ENCODE data around the gene ADORA2A. TPM values are rescaled to one million over a fixed set of nuclear protein-coding genes. Genes with fewer than 3 reads are reported as not detected.

ADORA2A gene
- polyA plus RNA-seq, 1 donor: 10.9 TPM

DNA sequence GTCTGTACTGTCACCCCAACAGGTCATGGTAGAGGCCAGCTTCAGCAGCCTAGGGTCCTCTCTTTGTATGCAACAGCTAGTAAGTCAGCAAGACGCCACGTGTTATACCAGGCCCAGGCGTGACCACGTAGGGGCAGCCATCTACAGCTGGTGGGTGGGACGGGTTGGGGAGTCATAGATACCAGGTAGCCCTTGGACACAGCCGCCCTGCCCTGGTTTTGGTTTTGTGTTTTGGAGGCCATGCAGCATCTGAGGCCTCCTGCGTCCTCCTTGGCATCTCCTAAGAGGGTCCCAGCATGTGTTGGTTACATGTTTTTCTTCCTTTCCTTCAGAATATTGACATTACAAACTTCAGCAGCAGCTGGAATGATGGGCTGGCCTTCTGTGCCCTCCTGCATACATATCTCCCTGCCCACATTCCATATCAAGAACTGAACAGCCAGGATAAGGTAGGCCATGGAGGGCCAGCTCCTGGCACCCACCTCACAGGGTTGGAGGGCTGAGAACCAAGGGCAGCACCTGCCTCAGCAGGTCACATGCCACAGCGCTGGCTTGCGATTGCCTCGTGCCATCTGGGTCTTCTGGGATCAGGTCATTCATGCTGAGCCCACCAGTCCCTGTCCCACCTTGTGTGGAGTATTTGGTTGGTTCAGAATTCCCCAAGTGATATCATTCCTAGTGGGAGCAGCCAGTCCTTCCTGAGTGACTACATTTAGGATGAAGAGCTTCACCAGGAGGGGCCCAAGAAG is 16.0 kb upstream of the ADORA2A start:
- Histone ChIP-seq H3K27me3 (ENCODE audit: control insufficient read depth, insufficient read depth, low read length) (no peaks in the 10 kb centered on the region), H3K9me3 (ENCODE audit: control insufficient read depth, low read depth, low read length) (no peaks in the 10 kb centered on the region), H3K4me3 (ENCODE audit: low read length) (no peak overlapping the region), H3K36me3 (ENCODE audit: control insufficient read depth, insufficient read depth, low read length) (peaks cover 74% of the 10 kb centered on the region), H3K27ac (ENCODE audit: low read length) (no peak overlapping the region), H3K4me1 (ENCODE audit: control insufficient read depth, insufficient read depth, low read length) (no peaks in the 10 kb centered on the region)
- no CpG with 5 or more reads among the region's 10 CpGs for WGBS (ENCODE audit: insufficient coverage, low lambda C conversion rate)
- DNase-seq: no peak

DNA sequence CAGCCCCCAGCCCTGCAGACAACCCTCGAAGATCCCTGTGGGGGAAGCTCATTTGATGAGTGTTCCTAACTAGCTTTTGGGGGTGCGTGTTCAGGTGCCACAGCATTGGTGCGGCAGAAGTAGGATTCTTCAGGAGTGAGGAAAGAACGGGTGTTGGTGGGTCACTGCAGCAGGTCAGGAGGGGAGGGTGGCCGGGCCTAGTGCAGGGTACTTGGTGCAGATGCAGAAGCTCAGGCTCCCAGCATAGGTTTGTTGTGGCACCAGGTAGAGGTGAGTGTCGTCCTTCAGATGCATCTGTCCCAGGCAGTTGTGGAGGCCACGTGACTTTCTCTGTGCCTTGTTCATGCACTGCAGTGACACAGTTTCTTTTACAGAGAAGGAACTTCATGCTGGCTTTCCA is 15.1 kb upstream of the ADORA2A start:
- Histone ChIP-seq H3K9me3 (ENCODE audit: control insufficient read depth, low read depth, low read length) (no peaks in the 10 kb centered on the region), H3K27me3 (ENCODE audit: control insufficient read depth, insufficient read depth, low read length) (no peaks in the 10 kb centered on the region), H3K36me3 (ENCODE audit: control insufficient read depth, insufficient read depth, low read length) (peaks cover 74% of the 10 kb centered on the region), H3K4me3 (ENCODE audit: low read length) (no peak overlapping the region), H3K4me1 (ENCODE audit: control insufficient read depth, insufficient read depth, low read length) (no peaks in the 10 kb centered on the region), H3K27ac (ENCODE audit: low read length) (no peak overlapping the region)
- no peak for DNase-seq
- WGBS (ENCODE audit: insufficient coverage, low lambda C conversion rate): 100% methylated on average over 1 of the region's 7 CpGs

DNA sequence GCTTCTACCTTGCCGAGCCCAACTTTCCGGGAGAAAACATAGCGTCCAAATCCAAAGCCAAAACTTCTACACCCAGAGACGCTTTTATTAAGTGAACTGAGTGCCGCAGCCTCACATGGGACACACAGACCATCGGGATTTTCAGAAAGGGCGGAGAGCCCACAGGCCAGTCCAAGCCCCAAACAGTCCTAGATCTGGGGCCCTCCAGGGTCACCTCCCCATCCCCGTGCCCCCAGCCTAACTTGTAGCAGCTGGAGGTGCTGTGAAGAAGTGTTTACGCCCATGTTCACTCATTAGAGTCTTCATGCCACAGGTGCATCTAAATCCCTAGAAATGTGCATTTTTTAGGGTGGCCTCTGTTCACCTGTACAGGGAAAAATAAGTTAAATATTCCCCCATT is 14.1 kb upstream of the ADORA2A start:
- H3K4me1 ChIP-seq (ENCODE audit: control insufficient read depth, insufficient read depth, low read length): no peaks in the 10 kb centered on the region
- H3K27ac ChIP-seq (ENCODE audit: low read length): no peak overlapping the region
- DNase-seq: no peak
- H3K9me3 ChIP-seq (ENCODE audit: control insufficient read depth, low read depth, low read length): no peaks in the 10 kb centered on the region
- 80% methylated on average over 1 of the region's 9 CpGs for WGBS (ENCODE audit: insufficient coverage, low lambda C conversion rate)
- no peak overlapping the region for H3K4me3 ChIP-seq (ENCODE audit: low read length)
- H3K27me3 ChIP-seq (ENCODE audit: control insufficient read depth, insufficient read depth, low read length): no peaks in the 10 kb centered on the region
- peaks cover 72% of the 10 kb centered on the region for H3K36me3 ChIP-seq (ENCODE audit: control insufficient read depth, insufficient read depth, low read length)

DNA sequence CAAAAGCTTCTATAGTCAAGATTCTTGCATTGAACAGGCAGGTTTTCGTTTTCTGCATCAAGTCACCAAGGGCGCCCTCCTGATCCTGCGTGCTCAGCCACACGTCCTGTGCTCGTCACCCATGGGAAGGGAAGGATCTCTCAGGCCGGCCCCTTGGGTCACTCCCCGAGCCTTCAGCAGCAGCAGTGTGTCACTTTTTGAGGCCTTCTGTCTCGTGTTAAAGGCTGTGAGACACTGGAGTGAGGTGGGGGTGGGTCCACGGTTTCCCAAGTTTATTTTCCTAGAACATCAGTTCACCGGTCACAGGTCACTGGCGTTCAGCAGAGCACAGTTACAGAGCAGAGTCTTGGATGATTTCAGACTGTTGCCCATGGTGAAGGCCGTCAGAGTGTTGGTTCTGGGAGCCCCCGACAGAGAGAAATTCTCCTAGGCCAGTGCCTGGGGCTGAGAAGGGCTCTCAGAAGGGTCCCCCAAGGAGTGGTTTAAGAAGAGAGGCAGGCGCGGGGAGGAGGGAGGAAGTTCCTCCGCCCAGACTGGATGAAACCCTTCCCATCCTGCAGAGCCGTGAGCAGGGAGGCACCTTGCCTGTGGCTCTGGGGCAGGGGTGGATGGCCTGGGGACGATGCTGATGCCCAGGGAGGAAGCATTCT is 13.5 kb upstream of the ADORA2A start:
- no CpG with 5 or more reads among the region's 18 CpGs for WGBS (ENCODE audit: insufficient coverage, low lambda C conversion rate)
- DNase-seq: no peak
- H3K4me1 ChIP-seq (ENCODE audit: control insufficient read depth, insufficient read depth, low read length): no peaks in the 10 kb centered on the region
- H3K36me3 ChIP-seq (ENCODE audit: control insufficient read depth, insufficient read depth, low read length): peaks cover 70% of the 10 kb centered on the region
- H3K27me3 ChIP-seq (ENCODE audit: control insufficient read depth, insufficient read depth, low read length): no peaks in the 10 kb centered on the region
- no peak overlapping the region for H3K4me3 ChIP-seq (ENCODE audit: low read length)
- no peak overlapping the region for H3K27ac ChIP-seq (ENCODE audit: low read length)
- no peaks in the 10 kb centered on the region for H3K9me3 ChIP-seq (ENCODE audit: control insufficient read depth, low read depth, low read length)

DNA sequence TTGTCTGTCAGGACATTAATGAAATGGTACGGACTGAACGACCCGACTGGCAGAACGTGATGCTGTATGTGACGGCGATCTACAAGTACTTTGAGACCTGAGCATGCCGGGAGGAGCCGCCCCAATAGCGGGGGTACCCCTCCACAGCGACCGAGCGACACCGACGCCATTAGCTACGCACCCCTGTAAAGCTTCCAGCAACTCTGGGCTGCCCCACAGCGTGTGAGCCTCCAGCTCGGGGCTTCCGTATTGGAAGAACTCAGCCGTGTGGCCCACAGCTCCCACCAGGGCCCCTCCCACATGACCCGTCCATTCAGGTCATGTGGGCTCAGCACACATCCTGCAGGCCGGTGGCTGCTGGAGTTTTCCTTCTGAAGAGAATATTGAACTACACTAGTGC is 12.9 kb upstream of the ADORA2A start:
- Histone ChIP-seq H3K36me3 (ENCODE audit: control insufficient read depth, insufficient read depth, low read length) (peaks cover 70% of the 10 kb centered on the region), H3K9me3 (ENCODE audit: control insufficient read depth, low read depth, low read length) (no peaks in the 10 kb centered on the region), H3K27me3 (ENCODE audit: control insufficient read depth, insufficient read depth, low read length) (no peaks in the 10 kb centered on the region), H3K27ac (ENCODE audit: low read length) (no peak overlapping the region), H3K4me1 (ENCODE audit: control insufficient read depth, insufficient read depth, low read length) (no peaks in the 10 kb centered on the region), H3K4me3 (ENCODE audit: low read length) (no peak overlapping the region)
- DNase-seq: no peak
- WGBS (ENCODE audit: insufficient coverage, low lambda C conversion rate): no CpG with 5 or more reads among the region's 21 CpGs

DNA sequence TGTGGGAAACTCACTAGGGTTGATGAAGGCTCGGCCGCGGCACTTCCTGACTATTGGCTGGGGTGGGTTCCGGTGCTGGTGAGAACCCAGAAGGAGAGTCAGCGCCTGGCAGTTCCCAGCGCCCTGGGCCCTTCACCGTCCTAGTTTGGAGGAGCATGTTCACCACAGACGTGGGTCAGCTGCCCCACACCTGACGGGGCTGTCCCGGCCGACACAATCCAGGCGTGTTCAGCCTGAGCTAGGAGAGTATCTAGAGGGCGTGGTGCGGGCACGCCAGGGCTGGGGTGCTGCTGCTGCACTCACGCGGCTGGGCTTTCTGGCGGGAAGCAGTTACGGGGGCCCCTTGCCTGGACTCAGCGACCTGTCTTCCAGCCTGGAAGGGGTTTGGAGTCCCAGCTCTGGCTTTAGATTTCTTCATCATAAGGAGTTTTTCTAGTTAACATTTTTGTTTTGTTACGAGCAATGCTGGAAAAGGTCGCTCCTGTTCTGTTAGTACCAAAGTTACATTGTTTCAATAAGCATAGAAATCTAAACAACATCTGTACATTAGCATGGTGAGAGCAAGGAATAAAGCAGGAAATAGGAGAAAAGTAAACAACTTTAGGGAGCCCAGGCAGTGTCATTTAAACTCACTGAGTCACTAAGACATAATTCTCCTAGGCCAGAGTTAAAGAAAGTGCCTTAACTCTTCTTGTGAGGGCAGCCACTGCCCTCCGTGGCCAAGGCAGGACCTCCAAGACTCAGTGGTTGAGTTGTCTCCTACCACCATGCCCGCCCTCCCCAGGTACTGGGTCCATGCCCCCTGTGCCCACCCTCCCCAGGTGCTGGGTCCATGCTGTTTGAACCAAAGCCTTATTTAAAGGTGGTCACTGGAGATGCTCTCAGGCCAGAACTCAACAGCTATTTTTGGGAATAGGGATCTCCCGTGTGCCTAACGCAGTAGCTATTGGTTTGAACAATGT is 12.1 kb upstream of the ADORA2A start:
- no peak overlapping the region for H3K27ac ChIP-seq (ENCODE audit: low read length)
- no peaks in the 10 kb centered on the region for H3K9me3 ChIP-seq (ENCODE audit: control insufficient read depth, low read depth, low read length)
- H3K27me3 ChIP-seq (ENCODE audit: control insufficient read depth, insufficient read depth, low read length): no peaks in the 10 kb centered on the region
- no CpG with 5 or more reads among the region's 26 CpGs for WGBS (ENCODE audit: insufficient coverage, low lambda C conversion rate)
- peaks cover 1% of the 10 kb centered on the region for H3K4me1 ChIP-seq (ENCODE audit: control insufficient read depth, insufficient read depth, low read length)
- DNase-seq: no peak
- H3K4me3 ChIP-seq (ENCODE audit: low read length): no peak overlapping the region
- peaks cover 70% of the 10 kb centered on the region for H3K36me3 ChIP-seq (ENCODE audit: control insufficient read depth, insufficient read depth, low read length)

DNA sequence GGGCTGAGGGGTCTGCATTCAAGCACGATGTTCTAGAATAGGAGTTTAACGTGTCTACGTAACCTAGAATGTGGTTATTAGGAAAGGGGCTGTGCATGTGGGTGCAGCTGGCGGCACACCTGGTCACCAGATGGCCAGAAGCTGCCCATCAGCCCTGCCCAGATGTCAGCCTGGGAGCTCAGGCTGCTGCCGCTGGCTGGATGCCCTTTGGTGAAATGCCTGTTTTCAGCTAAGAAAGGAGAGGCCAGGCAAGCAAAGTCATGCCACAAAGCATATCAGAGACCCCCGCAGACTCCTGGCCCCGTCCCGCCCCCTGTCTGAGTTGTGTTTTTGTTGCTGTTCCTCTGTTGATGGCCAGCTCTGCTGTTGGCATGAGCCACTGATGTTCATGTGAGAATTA is 11.3 kb upstream of the ADORA2A start:
- H3K9me3 ChIP-seq (ENCODE audit: control insufficient read depth, low read depth, low read length): no peaks in the 10 kb centered on the region
- peaks cover 3% of the 10 kb centered on the region for H3K4me1 ChIP-seq (ENCODE audit: control insufficient read depth, insufficient read depth, low read length)
- WGBS (ENCODE audit: insufficient coverage, low lambda C conversion rate): no CpG with 5 or more reads among the region's 8 CpGs
- DNase-seq: no peak
- no peaks in the 10 kb centered on the region for H3K27me3 ChIP-seq (ENCODE audit: control insufficient read depth, insufficient read depth, low read length)
- no peak overlapping the region for H3K27ac ChIP-seq (ENCODE audit: low read length)
- no peak overlapping the region for H3K4me3 ChIP-seq (ENCODE audit: low read length)
- peaks cover 66% of the 10 kb centered on the region for H3K36me3 ChIP-seq (ENCODE audit: control insufficient read depth, insufficient read depth, low read length)

DNA sequence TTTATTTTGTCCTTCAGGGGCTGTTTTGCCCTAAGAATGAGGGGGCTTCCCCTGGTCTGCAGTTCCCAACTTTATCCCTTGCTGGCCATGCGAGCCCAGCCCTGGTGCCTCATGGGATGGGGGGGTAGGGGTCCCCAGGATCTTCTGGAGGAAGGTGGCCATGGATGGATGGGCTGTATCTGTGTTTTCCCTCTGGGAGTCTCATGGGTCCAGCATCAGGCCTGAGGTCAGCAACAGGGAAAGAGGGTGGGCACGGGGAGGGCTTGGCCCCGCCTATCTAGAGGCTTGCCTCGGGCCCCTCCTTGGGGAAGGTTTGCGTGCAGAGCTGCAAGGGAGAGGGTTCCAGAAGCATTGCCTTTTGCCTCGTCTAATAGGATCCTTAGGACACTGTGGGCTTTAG is 10.8 kb upstream of the ADORA2A start:
- WGBS (ENCODE audit: insufficient coverage, low lambda C conversion rate): no CpG with 5 or more reads among the region's 6 CpGs
- Histone ChIP-seq H3K4me1 (ENCODE audit: control insufficient read depth, insufficient read depth, low read length) (peaks cover 3% of the 10 kb centered on the region), H3K4me3 (ENCODE audit: low read length) (no peak overlapping the region), H3K27me3 (ENCODE audit: control insufficient read depth, insufficient read depth, low read length) (no peaks in the 10 kb centered on the region), H3K9me3 (ENCODE audit: control insufficient read depth, low read depth, low read length) (no peaks in the 10 kb centered on the region), H3K36me3 (ENCODE audit: control insufficient read depth, insufficient read depth, low read length) (peaks cover 61% of the 10 kb centered on the region), H3K27ac (ENCODE audit: low read length) (no peak overlapping the region)
- no peak for DNase-seq

DNA sequence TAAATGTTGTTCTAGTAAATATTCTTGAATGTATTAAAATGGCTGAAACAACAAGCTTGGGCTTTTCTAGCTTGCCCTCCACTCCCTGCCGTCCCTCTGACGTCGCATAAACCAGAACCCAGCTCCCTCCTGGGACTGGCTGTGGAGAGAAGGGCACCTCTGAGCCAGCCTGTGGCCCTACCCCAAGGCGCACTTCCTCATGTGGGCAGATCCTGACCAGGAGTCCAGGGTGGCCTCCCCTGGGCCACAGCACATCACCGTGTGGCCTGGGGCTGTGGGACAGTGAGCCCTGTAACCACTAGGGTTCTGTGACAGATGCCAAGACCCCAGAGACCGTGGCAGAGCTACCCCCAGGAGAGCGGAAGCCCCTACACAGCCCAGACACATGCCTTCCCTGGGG is 10.2 kb upstream of the ADORA2A start:
- no peak for DNase-seq
- no peak overlapping the region for H3K4me3 ChIP-seq (ENCODE audit: low read length)
- no peaks in the 10 kb centered on the region for H3K9me3 ChIP-seq (ENCODE audit: control insufficient read depth, low read depth, low read length)
- no peaks in the 10 kb centered on the region for H3K27me3 ChIP-seq (ENCODE audit: control insufficient read depth, insufficient read depth, low read length)
- peaks cover 3% of the 10 kb centered on the region for H3K4me1 ChIP-seq (ENCODE audit: control insufficient read depth, insufficient read depth, low read length)
- WGBS (ENCODE audit: insufficient coverage, low lambda C conversion rate): no CpG with 5 or more reads among the region's 7 CpGs
- H3K36me3 ChIP-seq (ENCODE audit: control insufficient read depth, insufficient read depth, low read length): peaks cover 55% of the 10 kb centered on the region
- H3K27ac ChIP-seq (ENCODE audit: low read length): no peak overlapping the region

DNA sequence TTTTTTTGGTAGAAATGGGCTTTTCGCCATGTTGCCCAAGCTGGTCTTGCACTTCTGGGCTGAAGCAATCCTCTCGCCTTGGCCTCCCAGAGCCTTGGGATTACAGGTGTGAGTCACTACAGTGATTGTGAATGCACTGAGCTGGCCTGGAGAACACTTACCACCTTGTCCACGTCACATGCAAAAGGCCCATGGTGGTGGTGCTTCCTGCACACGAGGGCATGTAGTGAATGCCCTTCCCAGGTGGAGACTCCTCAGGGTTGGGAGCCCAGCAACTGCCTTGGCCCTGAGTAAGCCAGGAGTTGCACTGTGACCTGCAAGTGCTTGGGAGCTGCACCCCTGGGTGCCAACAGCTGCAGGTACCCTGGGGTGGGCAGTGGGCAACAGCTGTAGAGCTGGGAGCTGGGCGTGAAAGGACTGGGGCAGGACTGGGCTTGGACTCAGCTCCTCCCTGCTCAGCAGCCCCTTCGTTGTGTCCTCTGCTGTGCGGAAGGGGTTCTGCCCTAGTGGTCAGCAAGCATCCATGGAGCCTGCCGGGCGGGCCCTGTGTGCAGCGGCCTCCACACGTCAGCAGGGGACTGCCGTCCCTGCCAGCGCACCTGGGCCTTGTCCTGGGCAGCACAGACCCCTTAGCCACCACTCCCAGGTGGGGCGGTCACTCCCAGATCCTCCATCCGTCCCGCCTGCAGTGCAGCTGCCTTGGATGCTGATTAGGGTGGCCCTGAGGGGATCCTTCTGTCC is 9.3 kb upstream of the ADORA2A start:
- WGBS (ENCODE audit: insufficient coverage, low lambda C conversion rate): no CpG with 5 or more reads among the region's 16 CpGs
- Histone ChIP-seq H3K4me3 (ENCODE audit: low read length) (no peak overlapping the region), H3K9me3 (ENCODE audit: control insufficient read depth, low read depth, low read length) (no peaks in the 10 kb centered on the region), H3K27me3 (ENCODE audit: control insufficient read depth, insufficient read depth, low read length) (no peaks in the 10 kb centered on the region), H3K4me1 (ENCODE audit: control insufficient read depth, insufficient read depth, low read length) (peaks cover 3% of the 10 kb centered on the region), H3K27ac (ENCODE audit: low read length) (no peak overlapping the region), H3K36me3 (ENCODE audit: control insufficient read depth, insufficient read depth, low read length) (peaks cover 48% of the 10 kb centered on the region)
- DNase-seq: no peak

Measured in large intestine (tissue), 3 donors.